Kidney glomerular epithelial cell (primary cell): Measurements from ENCODE around the gene LRRC45.

Experiments used
- DNase-seq: peaks from one replicate; lab custom pipeline; 2025; lab: John Stamatoyannopoulos, UW

LRRC45 gene

DNA sequence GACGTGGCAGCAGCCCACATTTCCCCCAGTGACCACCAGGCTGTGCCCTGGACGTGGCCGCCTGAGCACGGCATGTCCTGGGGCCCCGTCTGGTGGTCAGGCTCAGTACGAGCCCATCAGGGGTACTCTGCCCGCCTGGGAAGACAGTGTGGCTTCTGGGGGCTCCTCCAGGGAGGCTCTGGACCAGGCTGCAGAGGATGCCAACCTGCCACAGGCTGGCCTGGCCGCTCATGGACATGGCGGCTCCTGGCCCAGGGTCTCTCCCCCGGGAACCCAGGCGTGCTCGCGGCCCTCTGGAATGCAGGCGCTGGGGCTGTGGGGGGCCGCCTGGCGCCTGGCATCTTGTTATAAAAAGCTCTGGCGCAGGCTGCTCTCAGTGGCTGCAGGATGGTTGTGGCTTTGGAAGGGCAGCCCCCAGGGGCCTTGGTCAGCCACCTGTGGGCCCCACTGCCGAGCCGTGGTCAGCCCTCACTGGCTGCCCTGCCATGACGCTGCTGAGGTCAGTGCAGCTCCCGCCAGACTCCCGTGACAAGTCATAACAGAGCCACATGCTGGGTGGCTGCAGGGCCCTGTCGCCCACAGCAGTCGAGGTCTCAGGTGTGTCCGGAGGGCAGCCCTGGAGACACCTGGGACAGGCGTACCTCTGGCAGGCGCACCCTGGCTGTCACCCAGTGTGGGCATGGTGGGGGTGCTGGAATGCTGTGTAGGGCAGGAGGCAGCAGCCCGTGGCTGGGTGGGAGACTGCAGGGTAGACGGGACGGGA lies 15.4 kb upstream of the LRRC45 start:
- no peak for DNase-seq

DNA sequence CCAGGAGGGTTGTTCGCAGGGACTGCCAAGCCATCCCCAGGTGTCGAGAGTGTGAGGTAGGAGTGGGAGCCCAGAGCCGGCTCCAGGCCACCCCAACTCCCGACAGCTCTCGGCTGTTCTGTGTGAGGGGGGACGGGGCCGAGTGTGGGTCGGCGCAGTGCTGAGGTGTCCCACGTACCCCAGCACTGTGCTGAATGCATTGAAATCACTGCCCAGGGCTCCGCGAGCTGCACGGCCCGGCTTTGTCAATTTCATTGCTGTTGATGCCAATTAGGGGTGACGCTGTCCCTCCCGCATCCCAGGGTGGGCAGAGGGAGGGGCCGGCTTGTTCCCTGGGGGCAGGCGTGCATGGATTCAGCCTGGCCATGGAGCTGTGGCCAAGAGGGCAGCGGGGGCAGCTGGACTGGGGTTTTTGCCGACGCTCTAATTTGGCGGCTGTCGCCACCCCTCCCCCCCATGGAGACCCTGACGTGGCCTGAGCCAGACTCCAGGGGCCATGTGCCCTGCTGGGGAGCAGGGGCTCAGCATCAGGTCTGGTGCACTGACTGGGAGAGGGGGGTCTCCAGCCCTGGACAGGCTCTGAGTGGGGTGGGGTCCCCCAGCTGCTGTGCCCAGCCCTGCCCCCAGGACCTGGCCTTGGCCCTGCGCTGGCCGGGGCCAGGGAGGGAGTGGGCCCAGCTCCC lies 14.7 kb upstream of the LRRC45 start:
- DNase-seq, result no peak

DNA sequence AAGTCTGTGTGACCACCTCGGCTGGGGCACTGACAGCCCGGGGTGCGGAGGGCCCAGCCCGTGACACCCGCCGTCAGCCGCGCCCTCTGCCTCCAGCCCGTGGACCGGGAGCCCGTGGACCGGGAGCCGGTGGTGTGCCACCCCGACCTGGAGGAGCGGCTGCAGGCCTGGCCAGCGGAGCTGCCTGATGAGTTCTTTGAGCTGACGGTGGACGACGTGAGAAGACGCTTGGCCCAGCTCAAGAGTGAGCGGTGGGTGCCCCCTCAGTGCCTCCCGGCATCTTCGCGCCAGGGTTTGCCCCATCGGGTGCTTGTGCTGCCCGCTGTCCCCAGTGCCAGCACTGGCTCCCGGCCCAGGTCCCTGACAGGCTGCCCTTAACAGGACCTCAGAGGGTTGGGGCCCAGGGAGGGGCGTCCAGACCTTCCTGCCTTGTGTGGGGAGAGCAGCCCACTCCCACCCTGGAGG lies 14.1 kb upstream of the LRRC45 start:
- no peak for DNase-seq

DNA sequence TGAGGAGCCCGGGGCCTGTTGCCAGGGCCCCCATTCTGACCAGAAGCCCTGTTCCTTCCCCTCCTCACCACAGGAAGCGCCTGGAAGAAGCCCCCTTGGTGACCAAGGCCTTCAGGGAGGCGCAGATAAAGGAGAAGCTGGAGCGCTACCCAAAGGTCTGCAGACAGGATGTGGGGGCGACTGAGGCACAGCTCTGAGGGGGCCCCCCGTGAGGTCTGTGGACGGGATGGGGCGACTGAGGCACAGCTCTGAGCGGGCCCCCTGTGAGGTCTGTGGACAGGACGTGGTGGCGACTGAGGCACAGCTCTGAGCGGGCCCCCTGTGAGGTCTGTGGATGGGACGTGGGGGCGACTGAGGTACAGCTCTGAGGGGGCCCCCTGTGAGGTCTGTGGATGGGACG lies 13.7 kb upstream of the LRRC45 start:
- no peak for DNase-seq

DNA sequence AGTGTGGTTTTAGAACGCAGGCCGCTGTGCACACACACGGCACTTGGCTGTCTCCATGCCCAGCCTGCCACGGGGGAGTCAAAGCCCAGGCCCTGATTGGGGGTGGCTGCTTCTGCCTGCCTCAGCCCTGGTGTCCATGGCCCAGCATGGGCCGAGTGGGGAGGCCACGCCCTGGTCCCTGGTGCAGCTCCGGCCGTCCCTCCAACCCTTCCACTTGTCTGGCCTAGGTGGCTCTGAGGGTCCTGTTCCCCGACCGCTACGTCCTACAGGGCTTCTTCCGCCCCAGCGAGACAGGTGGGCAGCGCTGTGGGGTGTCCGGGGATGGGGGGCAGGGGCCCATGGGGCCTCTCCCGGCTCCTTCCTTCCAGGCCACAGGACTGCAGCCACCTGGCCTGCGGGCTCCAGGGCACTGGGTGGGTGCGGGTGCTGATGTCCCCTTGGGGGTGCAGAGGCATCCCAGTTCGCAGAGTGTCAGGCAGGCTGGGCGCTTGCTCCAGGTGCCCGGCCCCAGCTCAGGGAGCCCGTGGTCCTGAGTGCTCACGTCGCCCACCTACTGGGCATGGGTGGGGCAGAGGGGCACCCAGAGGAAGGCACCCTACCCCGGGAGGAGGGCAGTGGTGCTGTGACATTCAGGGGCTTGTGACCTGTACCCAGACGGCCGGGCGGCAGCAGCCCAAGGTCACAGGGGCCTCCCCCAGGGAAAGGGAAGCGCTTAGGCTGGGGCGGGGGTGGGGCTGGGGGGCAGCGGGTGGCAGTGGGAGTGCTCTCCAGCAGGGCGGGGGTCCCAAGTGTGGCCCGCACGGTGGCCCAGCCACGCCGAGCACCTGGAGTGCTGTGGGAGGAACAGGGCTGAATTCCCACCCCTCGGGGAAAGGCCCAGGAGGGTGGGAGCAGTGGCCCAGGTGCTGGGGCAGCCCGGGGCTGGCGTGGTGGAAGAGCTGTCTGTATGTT lies 12.3 kb upstream of the LRRC45 start:
- DNase-seq, result no peak

DNA sequence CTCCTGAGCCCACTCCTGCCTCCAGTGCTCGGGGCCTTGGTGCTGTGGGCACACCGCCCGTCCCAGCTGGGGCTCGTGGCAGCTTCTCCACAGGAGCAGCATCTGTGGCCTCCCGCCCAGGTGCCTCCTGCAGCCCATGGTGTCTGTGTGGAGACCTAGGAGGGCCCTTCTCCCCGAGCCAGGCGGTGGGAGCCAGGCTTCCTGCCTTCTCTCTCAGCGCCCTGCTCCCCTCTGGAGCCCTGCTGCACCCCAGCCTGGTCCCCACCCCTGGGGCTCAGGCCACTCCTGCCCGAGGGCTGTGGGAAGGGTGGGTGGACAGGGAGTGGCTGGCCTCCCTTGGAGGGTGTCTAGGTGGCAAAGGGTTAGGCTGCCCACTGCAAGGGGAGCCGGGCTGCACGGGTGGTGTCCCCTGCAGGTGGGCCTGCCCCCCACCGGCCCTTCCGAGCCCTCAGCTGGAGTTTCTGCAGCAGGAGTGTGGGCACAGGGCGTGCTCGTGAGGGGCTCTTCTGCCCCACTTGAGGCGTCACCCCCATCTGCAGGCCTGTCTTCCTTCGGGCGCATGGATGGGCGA lies 11.4 kb upstream of the LRRC45 start:
- no peak for DNase-seq

DNA sequence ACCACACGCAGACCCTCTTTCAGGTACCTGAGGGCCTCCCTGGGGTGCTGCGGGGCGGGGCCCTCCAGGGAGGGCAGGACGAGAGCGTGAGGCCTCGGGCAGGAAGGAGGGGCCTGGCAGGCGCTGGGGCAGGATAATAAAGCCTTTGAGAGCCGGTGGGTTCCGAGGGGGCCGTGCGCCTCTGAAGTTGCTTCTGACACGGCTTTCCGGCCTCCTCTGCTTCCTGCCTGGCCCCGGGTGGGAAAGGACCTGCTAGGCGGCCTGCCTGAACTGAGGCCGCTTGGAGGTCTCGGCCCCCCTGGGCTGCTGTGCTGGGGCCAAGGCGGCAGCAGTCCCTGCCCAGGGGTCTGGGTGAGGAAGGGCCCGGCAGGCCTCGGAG lies 10.9 kb upstream of the LRRC45 start:
- no peak for DNase-seq

DNA sequence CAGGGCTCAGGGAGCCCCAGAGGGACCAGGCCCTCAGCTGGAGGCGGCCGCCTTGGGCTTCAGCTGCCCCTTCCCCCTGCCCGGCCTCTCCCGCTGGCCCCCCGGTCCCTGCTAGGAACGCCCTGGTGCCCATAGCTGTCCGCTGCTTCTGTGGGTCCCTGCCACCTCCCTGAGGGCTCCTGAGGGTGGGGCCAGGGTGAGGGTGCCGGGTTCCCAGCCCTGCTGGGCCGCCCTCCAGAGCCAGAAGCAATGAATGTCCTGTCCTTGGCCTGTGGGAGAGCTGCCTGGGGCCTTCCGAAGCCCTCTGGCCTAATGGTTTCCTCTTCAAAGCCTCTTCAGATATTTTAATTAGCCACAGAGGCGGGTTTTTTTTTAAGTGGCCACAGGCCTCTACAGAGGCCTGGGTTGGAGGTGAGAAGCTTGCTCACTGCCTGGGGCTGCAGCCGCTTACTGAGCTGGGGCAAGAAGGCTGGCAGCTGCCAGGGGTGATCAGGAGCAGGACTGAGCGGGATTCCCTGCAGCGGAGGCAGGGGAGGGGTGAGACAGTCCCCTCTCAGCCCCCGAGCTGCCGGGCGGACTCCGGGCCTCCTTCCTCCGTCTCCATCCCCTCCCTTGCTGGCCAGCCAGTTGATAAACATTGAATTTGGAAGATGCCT lies 10.3 kb upstream of the LRRC45 start:
- no peak for DNase-seq

DNA sequence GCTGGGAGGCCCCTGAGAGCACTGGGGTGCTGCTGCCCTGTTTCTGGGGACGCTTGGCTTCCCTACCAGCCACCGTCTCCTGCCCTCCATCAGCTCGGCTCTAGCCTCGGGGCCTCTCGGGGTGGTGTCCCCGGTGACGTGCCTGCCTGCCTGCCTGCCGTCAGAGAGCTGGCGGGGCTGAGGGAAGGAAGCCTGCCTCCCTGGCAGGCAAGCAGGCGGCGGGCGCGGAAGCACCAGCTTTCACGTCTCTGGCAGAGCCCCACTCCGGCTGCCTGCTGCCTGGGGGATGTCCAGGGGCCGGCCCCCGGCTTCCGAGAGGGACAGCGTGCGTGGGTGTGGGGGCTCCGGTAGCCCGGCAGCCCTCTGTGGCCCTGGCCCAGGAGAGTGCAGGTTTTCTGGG lies 9.8 kb upstream of the LRRC45 start:
- DNase-seq, result no peak

DNA sequence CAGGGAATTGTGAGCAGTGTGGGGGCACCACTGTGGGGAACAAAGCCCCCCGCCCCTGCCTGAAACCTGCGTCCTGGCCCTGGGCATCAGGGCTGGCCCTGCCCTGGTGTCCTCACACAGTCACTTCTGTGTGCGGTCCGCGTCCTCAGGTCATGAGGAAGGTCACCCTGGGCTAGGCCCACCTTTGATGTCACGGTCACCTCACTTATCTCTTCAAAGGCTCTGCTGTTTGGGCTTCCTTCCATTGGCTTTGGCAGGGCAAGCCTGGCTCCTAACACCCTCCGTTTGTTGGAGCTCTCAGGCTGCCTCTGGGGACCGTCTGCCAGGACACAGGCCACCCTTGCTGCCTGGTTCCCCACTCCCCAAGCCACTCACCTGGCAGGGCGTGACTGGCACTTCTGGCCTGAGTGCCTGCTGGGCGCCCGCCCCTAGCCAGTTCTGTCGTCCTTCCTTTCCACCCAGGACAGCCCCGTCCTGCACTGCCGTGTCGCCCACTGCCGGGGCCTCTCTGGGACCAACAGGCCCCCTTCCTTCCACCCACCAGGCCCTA lies 9.3 kb upstream of the LRRC45 start:
- no peak for DNase-seq

DNA sequence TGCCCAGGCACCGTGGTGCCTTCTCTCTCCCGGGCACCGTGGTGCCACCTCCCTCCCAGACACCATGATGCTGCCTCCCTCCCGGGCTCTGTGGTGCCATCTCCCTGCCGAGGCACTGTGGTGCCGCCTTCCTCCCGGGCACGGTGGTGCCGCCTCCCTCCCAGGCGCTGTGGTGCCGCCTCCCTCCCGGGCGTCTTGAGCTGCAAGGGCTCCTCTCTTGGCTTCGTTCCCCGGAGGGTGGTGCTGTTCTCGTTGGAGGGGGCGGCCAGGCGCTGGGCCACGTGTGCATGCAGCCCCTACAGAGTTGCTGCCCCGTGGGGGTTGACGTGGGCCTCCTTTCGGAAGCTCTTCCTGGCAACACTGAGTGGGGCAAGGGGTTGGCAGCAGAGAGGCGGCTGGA lies 8.7 kb upstream of the LRRC45 start:
- DNase-seq, result no peak

DNA sequence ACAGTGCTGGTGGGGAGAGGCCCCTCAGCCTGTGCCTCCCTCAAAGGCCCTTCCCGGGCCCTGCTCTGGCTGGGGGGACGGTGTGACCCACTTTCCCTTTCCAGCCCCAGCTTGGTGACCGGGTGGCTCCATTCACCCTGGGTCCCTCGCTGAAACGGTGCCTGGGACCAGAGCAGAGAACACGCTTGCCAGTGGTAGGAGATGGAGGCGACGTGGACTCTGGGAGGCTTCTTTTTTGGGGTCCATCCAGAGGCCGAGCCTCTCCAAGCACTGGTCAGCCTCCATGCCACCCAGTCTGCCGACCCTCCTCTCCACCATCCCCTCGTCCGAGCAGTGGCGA lies 8.2 kb upstream of the LRRC45 start:
- DNase-seq, result no peak

DNA sequence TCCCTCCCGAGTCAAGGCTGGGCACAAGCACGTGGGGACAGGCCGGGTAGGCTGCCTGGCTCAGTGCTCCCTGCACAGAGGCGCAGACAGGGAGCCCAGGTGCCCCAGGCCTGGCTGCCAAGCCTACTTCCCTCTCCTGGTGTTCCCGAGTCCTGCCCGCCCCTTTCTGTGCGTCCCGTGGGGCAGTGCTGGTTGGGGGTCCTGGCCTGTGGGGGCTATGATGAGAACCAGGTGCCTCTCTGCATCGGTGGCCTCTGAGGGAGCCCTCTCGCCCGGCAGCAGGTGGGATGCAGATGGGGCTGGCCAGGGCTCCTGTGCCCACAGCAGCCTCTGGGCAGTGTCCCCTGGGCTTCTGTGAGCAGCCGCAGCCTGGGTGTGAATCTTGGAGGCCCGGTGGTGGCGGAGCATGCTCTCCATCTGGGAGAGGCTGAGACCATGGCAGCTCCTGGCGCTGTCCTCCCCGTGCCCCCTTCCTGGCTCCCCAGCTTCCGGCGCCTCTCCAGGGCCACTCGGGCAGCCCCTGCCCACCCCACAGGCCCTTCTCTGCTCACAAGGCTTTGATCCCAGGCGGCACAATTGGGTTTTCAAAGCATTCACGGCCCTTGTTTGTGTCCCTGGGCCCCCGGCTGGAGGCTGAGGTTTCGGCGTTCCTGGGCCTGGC lies 7.7 kb upstream of the LRRC45 start:
- no peak for DNase-seq

DNA sequence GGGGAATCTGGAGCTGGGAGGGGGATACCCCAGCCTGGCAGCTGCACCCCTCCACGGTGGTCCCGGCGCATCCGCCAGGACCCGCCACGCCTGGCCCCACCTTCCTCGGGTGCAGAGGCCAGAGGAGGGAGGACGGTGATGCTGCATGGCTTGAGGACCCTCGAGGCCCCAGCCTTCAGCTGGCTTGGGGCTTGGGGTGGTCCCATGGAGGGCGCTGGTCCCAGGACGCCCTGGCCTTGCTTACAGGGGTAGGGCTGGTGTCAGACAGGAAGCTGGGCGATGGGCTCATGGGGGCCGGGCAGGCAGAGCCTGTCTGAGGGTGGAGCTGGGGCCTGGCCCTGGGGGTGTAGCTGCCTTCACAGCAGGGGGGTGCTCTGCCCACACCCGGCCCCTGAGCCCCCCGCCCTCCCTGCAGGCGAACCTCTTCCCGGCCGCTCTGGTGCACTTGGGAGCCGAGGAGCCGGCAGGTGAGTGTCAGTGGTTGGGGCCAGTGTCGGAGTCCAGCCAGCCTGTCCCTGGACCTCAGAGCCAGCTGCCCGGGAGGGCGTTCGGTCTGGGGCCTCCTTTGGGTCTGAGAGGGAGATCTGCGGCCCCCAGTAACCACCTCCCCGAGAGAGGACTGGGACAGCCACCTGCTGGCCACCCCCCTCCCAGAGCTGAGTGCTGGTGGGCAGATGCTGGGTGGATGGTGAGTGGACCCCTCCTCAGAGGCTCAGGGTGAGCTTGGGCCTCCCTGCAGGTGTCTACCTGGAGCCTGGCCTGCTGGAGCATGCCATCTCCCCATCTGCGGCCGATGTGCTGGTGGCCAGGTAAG lies 6.8 kb upstream of the LRRC45 start:
- DNase-seq, result no peak

DNA sequence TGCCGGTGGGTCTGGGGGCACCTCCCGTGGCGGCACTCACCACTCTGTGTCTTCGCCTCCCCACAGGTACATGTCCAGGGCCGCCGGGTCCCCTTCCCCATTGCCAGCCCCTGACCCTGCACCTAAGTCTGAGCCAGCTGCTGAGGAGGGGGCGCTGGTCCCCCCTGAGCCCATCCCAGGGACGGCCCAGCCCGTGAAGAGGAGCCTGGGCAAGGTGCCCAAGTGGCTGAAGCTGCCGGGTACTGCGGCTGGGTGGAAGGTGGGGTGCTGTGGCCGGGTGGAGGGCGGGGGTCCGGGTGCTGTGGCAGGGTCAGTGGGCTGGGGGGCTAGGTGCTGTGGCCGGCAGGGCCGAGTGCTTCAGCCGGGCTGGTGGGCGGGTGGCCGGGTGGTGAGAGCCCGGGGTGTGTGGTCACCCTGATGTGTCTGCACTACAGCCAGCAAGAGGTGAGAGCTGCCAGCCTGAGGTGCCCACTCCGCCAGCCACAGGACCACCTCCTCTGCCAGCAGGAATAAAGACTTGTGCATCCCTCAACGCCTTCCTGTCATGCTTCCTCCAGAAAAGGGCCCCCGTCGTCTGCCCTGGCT lies 6.1 kb upstream of the LRRC45 start:
- DNase-seq, result no peak

DNA sequence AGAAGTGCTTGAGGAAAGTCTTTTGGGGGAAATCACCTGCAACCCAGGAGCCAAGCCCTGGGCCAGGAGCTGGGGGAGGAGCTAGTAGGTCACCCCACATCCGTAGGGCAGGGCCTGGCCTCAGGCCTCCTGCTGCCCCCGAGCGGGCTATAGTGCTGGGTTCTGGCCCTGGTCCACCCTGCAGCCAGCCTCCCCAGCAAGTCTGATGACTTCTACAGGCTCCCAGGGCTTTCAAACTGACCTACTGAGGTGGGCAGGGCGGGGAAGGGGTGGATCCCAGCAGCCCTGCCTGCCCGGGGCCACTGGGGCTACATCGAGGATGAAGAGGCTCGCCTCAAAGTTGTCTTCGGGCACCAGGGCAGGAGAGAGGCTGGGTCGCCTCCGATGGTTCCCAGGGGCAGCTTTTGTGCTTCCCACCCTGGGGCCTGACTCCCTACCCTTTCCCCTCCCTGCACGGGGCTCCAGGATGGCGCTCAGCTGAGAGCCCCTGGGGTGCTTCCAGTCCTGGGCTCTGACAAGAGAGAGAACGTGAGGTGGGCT lies 5.4 kb upstream of the LRRC45 start:
- no peak for DNase-seq

DNA sequence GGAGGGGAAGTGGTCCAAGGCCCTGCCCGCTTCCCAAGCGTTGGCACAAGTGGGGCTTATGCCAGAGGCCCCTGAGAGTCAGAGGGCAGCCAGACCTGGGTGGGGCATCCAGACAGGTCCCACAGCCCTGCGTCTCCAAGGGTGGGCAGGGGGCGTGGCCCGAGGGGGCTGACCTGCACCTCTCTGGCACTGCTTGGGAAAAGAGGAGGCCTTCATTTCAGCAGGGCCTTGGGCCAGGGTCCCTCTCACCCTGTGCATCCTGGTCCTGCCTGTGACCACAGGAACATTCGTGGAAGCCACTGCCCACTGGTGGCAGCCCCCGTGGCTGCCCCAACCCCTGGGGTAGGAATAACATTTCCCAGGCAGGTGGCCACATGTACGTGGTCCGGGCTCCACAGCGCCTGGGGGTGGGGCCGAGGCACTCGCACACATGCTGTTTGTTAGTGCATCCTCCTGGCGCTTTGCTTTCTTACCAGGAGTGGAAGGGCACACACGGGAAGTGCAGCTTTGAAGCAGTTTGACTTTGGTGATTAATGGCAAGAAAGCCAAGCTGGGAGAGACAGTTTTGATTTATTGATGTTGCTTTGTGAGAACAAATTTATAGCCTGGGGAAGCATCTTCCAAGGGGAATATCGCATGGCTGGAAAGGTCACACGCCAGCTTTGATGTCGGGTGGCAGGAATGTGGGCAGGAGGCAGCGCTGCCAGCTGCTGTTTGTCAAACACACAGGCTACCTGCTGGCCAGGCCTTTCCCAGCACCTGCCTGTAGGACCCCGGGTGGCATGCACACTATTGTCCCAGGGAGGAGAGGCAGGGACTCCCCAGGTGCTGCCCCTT lies 4.7 kb upstream of the LRRC45 start:
- DNase-seq, result no peak

DNA sequence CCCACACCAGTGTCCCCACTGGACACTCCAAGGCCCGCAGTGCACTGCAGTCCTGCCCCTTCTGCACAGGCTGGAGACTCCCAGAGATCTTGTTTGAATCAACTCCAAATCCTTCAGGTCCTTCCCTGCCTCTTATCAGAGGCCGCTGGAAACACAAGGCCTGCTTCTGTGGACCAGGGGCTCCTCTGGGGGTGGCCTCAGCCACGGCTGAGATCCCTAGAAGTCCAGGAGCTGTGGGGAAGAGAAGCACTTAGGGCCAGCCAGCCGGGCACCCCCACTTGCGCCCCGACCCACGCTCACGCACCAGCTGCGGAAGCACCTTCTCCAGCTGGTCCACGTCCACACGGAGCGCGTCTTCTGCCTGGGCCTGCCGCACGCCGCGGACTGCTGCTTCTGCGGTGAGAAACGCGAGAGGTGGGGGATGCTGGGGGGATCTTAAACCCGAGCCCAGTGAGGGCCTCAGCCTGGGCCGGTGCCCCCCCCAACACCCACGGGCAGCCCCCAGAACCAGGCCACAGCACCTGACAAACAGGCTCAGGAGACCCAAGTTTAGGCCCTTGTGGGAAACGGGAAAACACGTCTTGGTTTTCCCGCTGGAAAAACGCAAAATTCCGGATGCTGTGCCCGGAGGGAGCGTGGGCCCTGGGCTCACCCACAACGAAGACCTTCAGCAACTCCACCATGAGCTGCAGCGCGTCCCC lies 4.0 kb upstream of the LRRC45 start:
- DNase-seq, result no peak
